Stomach (tissue), 9 donors: Measurements from ENCODE around the gene MBP. TPM values are rescaled to one million over a fixed set of nuclear protein-coding genes. Genes with fewer than 3 reads are reported as not detected.

ENCODE experiments used
- DNase-seq, 2 donors: peaks; one replicate each; pipeline versions ENCODE4 v3.0.0 to v3.0.0-alpha.2; 2013 to 2019
- H3K27ac ChIP-seq, 5 donors: fragments of 200-600 bp in 4 of 5; sonication (generic) in 4 of 5; one replicate each; pipeline ENCODE4 v1.5.1; 2013 to 2019; ENCODE audit warnings: mild to moderate bottlenecking in 1 of 5, moderate library complexity in 1 of 5
- H3K27me3 ChIP-seq, 3 donors: fragments of 200-600 bp; sonication (generic); one replicate each; pipeline ENCODE4 v1.5.1; 2017 to 2019; ENCODE audit warnings: mixed run types in 1 of 3
- H3K36me3 ChIP-seq, 4 donors: fragments of 200-600 bp; sonication (generic); 1 replicate in 3 of 4; 2 replicates in 1 of 4; pipeline ENCODE4 v1.5.1; 2016 to 2019
- H3K4me1 ChIP-seq, 4 donors: fragments of 200-600 bp; sonication (generic); one replicate each; pipeline ENCODE4 v1.5.1; 2016 to 2019
- H3K4me3 ChIP-seq, 4 donors: fragments of 200-600 bp; sonication (generic) in 3 of 4; one replicate each; pipeline ENCODE4 v1.5.1; 2016 to 2019; ENCODE audit warnings: mild to moderate bottlenecking in 1 of 4
- H3K9me3 ChIP-seq, 4 donors: fragments of 200-600 bp; sonication (generic); one replicate each; pipeline ENCODE4 v1.5.1; 2016 to 2019
- EP300 ChIP-seq: sonication (generic); formaldehyde crosslinking; IDR thresholded peaks from one replicate; pipeline ENCODE4 v1.6.1; 2017; ENCODE audit warnings: antibody characterized with exemption
- POLR2A ChIP-seq, 4 donors: fragments of 450-650 bp; IDR thresholded peaks; one replicate each; pipeline ENCODE4 v1.6.1; 2016; ENCODE audit warnings: antibody characterized with exemption in 4 of 4, control low read depth in 2 of 4, mild to moderate bottlenecking in 1 of 4, moderate library complexity in 1 of 4
- POLR2AphosphoS5 ChIP-seq, 3 donors: sonication (generic); formaldehyde crosslinking; IDR thresholded peaks; one replicate each; pipeline ENCODE4 v1.6.1; 2016; ENCODE audit warnings: antibody characterized with exemption in 3 of 3
- WGBS, 5 donors: extraction: QIAGEN DNeasy Blood & Tissue Kit in 3 of 5; methylation state at CpG; one replicate each; pipeline versions ENCODE4 v1.1.5 to v1.1.7; 2013 to 2018; 5-methylcytosine and 5-hydroxymethylcytosine counted together
- intact Hi-C: fragments of 100-400 bp; cut with DNase I; formaldehyde crosslinking; loops from one replicate; pipeline ENCODE4 v1.15.1; 2023; ENCODE audit warnings: low total_unique reads
- polyA plus RNA-seq, 3 donors: library from polyadenylated mRNA; stranded (reverse); fragments of 200-250 nt; gene quantifications; one replicate each; pipeline ENCODE4 v1.2.3, GENCODE V29; 2013
- total RNA-seq, 5 donors: library from RNA; depleted of rRNA; stranded (reverse); fragments of >200 nt; gene quantifications; one replicate each; pipeline versions ENCODE4 v1.1.0 to v1.2.3, GENCODE V29; 2014 to 2016
- TF ChIP-seq, protein P1 (sequence below), 7 experiments: fragments of 450-650 bp in 4 of 7; fragments of 200-600 bp in 3 of 7; sonication (generic) in 3 of 7; IDR thresholded peaks; one replicate each; pipeline ENCODE4 v1.5.1; 2016 to 2019; ENCODE audit warnings: antibody characterized with exemption in 7 of 7, control low read depth in 2 of 7, mild to moderate bottlenecking in 1 of 7
- donor health status: healthy with polysubstance abuse.
- donor health status: Bipolar disorder and iron deficiency.
- donor health status: healthy.

Gene MBP
- total and polyA plus RNA-seq, 8 donors, result 7.9 to 407 (median 33.3) TPM

DNA sequence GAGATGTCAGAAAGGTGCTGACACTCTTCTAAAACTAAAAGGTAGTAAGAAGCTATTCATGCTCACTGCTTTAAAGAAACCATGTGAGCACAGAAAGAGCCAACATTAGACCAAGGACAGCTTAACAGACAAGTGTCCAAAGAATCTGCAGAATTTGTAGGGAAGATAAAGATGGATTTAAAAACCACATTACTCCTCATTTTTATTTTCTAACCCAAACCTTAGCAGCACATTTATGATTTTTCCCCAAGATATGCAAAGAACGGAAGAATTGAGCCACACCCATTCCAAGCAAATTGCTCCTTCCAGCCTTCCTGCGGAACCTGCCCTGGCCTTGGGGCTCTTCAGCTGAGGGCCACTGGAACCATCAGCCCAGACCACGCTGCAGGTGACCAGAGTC is 26.9 kb downstream of the MBP start:
- peaks cover 0 to 15% (median 12%) of the 10 kb centered on the region in 4 donors for H3K36me3 ChIP-seq
- DNase-seq, result no peak
- WGBS, 5 donors, result 79 to 92% (median 85%) methylated on average over 3 of the region's 3 CpGs
- H3K4me3 ChIP-seq, result no peak overlapping the region
- peak overlapping the region in 1 of 5 donors; percentile 89 for H3K27ac ChIP-seq
- H3K4me1 ChIP-seq, result peaks cover 68 to 96% (median 77%) of the 10 kb centered on the region in 4 donors
- H3K9me3 ChIP-seq, result no peaks in the 10 kb centered on the region
- no peaks in the 10 kb centered on the region for H3K27me3 ChIP-seq
- intact Hi-C loops, result no loop called here
- TF ChIP-seq POLR2AphosphoS5 (IDR thresholded peaks at IDR 0.05) (no peak), POLR2A (IDR thresholded peaks at IDR 0.05) (no peak), EP300 (no peak)
- TF ChIP-seq, protein P1, sequence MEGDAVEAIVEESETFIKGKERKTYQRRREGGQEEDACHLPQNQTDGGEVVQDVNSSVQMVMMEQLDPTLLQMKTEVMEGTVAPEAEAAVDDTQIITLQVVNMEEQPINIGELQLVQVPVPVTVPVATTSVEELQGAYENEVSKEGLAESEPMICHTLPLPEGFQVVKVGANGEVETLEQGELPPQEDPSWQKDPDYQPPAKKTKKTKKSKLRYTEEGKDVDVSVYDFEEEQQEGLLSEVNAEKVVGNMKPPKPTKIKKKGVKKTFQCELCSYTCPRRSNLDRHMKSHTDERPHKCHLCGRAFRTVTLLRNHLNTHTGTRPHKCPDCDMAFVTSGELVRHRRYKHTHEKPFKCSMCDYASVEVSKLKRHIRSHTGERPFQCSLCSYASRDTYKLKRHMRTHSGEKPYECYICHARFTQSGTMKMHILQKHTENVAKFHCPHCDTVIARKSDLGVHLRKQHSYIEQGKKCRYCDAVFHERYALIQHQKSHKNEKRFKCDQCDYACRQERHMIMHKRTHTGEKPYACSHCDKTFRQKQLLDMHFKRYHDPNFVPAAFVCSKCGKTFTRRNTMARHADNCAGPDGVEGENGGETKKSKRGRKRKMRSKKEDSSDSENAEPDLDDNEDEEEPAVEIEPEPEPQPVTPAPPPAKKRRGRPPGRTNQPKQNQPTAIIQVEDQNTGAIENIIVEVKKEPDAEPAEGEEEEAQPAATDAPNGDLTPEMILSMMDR (IDR thresholded peaks at IDR 0.05), result no peak

DNA sequence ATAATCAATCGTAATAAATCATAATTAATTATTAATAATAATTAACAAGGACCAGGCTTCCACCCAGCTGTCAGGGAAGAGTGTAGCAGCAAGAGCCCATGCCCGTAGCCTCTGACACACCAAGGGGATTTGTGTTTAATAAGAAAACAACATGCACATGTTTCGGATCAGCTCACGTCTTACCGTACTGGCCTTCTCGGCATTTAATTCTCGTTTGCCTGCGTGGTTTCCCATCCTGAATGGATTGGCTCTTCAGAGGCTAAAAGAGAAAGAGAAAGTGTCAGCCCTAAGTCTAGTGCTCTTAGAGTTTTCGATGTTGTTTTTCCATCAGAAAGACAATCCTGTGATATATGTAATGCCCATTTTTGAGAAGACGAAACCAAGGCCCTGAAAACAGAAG is 27.6 kb downstream of the MBP start:
- TF ChIP-seq POLR2AphosphoS5 (IDR thresholded peaks at IDR 0.05) (no peak), EP300 (no peak), POLR2A (IDR thresholded peaks at IDR 0.05) (no peak)
- TF ChIP-seq, protein P1 (IDR thresholded peaks at IDR 0.05), result no peak
- Histone ChIP-seq H3K36me3 (peaks cover 0 to 14% (median 11%) of the 10 kb centered on the region in 4 donors), H3K27ac (peak overlapping the region in 1 of 5 donors; percentile 89), H3K9me3 (no peaks in the 10 kb centered on the region), H3K4me1 (peaks cover 73 to 99% (median 80%) of the 10 kb centered on the region in 4 donors), H3K27me3 (no peaks in the 10 kb centered on the region), H3K4me3 (no peak overlapping the region)
- WGBS, 5 donors, result 77 to 90% (median 83%) methylated on average over 10 of the region's 10 CpGs
- no peak for DNase-seq
- intact Hi-C loops, result no loop called here

DNA sequence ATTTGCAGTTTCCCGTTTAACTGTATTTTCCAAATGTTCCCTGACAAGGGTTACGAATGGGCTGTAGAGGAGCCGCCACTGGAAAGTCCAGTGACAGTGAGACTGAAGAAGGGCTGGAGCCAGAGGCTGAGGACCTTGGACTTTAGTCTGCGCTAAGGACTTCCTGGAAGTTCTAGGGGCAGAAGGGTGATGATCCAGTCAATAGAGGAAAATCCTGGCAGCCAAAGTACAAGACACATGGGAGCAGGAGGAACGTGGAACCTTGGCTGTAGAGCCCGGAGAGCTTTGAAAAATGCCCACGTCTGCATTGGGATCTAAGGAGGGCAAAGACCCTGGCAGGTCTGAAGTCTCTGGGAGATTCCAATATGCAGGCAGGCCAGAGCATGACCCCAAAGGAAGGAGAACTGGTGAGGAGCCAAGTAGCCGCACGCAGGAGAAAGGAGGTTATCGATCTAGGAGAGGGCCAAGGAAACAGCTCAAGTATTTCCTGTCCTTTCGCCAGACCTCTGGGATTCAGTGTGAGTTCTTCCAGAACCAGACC is 28.5 kb downstream of the MBP start:
- Histone ChIP-seq H3K4me3 (no peak overlapping the region), H3K9me3 (no peaks in the 10 kb centered on the region), H3K27ac (peak overlapping the region in 4 of 5 donors; percentile 82 to 91 (median 90)), H3K27me3 (no peaks in the 10 kb centered on the region), H3K36me3 (peaks cover 0 to 18% (median 11%) of the 10 kb centered on the region in 4 donors), H3K4me1 (peaks cover 80 to 99% (median 83%) of the 10 kb centered on the region in 4 donors)
- no peak for DNase-seq
- TF ChIP-seq POLR2A (IDR thresholded peaks at IDR 0.05), result no peak
- peak in 1 of 3 donors; percentile 9 for TF ChIP-seq POLR2AphosphoS5 (IDR thresholded peaks at IDR 0.05)
- no peak for TF ChIP-seq EP300
- intact Hi-C loops, result no loop called here
- 69 to 81% (median 73%) methylated on average over 11 of the region's 11 CpGs for WGBS, 5 donors

DNA sequence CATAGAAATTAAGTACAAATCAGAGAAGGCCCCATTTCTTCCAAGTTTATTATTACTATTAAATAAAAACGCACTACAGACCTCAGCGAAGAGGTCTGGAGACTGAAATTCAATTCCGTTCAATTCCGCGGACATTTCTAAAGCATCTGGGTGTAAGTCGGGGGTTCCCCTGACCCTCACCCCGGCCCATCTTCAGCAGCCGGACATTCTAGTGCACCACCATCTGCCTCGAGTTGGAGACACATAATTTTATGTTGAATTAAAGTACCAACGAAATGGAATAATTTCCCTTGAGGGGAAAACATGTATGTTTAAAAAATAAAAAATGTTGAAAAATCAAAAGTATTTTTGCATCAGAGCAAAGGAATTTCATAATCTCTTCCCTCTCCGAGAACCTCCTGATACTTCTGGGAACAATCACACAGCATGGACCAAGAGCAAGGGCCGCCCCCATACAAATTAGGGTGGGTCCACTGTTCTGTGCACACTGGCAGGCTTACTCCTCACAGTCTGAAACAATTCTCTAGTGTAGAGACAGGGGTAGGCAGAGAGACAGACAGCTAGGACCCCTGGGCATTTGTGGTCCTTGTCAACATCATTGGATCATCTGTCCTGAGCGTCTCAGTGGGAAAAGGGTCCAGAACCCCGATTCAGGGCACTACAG is 29.3 kb downstream of the MBP start:
- H3K27me3 ChIP-seq, result no peaks in the 10 kb centered on the region

More for the DNA sequence above, 29.3 kb downstream of the MBP start:
- WGBS, 5 donors, result 80 to 87% (median 85%) methylated on average over 14 of the region's 14 CpGs
- intact Hi-C loops, result no loop called here
- peaks cover 81 to 99% (median 83%) of the 10 kb centered on the region in 4 donors for H3K4me1 ChIP-seq
- peak overlapping the region in 4 of 5 donors; percentile 82 to 91 (median 90) for H3K27ac ChIP-seq
- peaks cover 0 to 18% (median 11%) of the 10 kb centered on the region in 4 donors for H3K36me3 ChIP-seq
- no peak overlapping the region for H3K4me3 ChIP-seq
- H3K9me3 ChIP-seq, result no peaks in the 10 kb centered on the region
- DNase-seq, result peak in 1 of 2 donors; percentile 50
- TF ChIP-seq EP300 (no peak), POLR2AphosphoS5 (IDR thresholded peaks at IDR 0.05) (no peak), POLR2A (IDR thresholded peaks at IDR 0.05) (no peak)
- TF ChIP-seq, protein P1 (IDR thresholded peaks at IDR 0.05), result no peak
